Osteocyte (in vitro differentiated cells): ENCODE results near the gene SERPINA3. TPM values are rescaled to one million over a fixed set of nuclear protein-coding genes. Genes with fewer than 3 reads are reported as not detected.
"Not testable (repeated sequence)": the region's sequence is repeated elsewhere in the genome, so short reads cannot be mapped to it uniquely, and the experiment has no call there.

Experiments used
- DNase-seq: peaks from one replicate; pipeline ENCODE4 v3.0.0; 2021; ENCODE audit warnings: mixed read lengths; ENCODE audit not compliant: unreplicated experiment; ENCODE audit errors: extremely low spot score
- H3K27ac Mint-ChIP-seq: one replicate; pipeline ENCODE4 v1.8.0; 2021; ENCODE audit warnings: mild to moderate bottlenecking, mixed read lengths; ENCODE audit not compliant: unreplicated experiment
- H3K27me3 Mint-ChIP-seq: one replicate; pipeline ENCODE4 v1.8.0; 2021; ENCODE audit warnings: mixed read lengths; ENCODE audit not compliant: unreplicated experiment
- H3K36me3 Mint-ChIP-seq: one replicate; pipeline ENCODE4 v1.8.0; 2021; ENCODE audit warnings: mixed read lengths; ENCODE audit not compliant: unreplicated experiment
- H3K4me1 Mint-ChIP-seq: one replicate; pipeline ENCODE4 v1.8.0; 2021; ENCODE audit warnings: mixed read lengths; ENCODE audit not compliant: unreplicated experiment
- H3K4me3 Mint-ChIP-seq: one replicate; pipeline ENCODE4 v1.8.0; 2021; ENCODE audit warnings: mild to moderate bottlenecking, moderate library complexity, mixed read lengths; ENCODE audit not compliant: unreplicated experiment
- H3K9me3 Mint-ChIP-seq: one replicate; pipeline ENCODE4 v1.8.0; 2021; ENCODE audit warnings: mixed read lengths; ENCODE audit not compliant: unreplicated experiment
- CTCF ChIP-seq: fragments of 200-600 bp; sonication (generic); IDR thresholded peaks from 2 replicates; pipeline ENCODE4 v1.5.0; 2021; ENCODE audit warnings: antibody characterized with exemption, mild to moderate bottlenecking, moderate library complexity
- total RNA-seq: library from RNA; stranded (reverse); gene quantifications from 2 replicates; pipeline ENCODE4 v1.2.1, GENCODE V29; 2021

The SERPINA3 gene
- total RNA-seq, 1 donor from 2014 or later, result 1.2 TPM

- DNase-seq, result no peak
- Mint-ChIP-seq H3K4me3 (no peak overlapping the region), H3K27me3 (peaks cover under 1% of the 10 kb centered on the region), H3K27ac (no peak overlapping the region), H3K4me1 (peaks cover 9% of the 10 kb centered on the region), H3K36me3 (no peaks in the 10 kb centered on the region), H3K9me3 (no peaks in the 10 kb centered on the region)
- TF ChIP-seq CTCF, result no peak
These were observed 38.5 kb upstream of the SERPINA3 start for GRCh38 chr14:94573475-94574277.

- no peak for TF ChIP-seq CTCF
- H3K4me1 Mint-ChIP-seq, result peaks cover 9% of the 10 kb centered on the region
- H3K4me3 Mint-ChIP-seq, result no peak overlapping the region
- no peaks in the 10 kb centered on the region for H3K36me3 Mint-ChIP-seq
- H3K27me3 Mint-ChIP-seq, result peaks cover 3% of the 10 kb centered on the region
- H3K9me3 Mint-ChIP-seq, result no peaks in the 10 kb centered on the region
- H3K27ac Mint-ChIP-seq, result no peak overlapping the region
- no peak for DNase-seq
These were observed 37.9 kb upstream of the SERPINA3 start for GRCh38 chr14:94574336-94574735.

- no peak for TF ChIP-seq CTCF
- DNase-seq, result no peak
- Mint-ChIP-seq H3K27ac (no peak overlapping the region), H3K4me1 (peaks cover 12% of the 10 kb centered on the region), H3K9me3 (no peaks in the 10 kb centered on the region), H3K36me3 (no peaks in the 10 kb centered on the region), H3K27me3 (peaks cover 3% of the 10 kb centered on the region), H3K4me3 (no peak overlapping the region)
These were observed 36.2 kb upstream of the SERPINA3 start for GRCh38 chr14:94575730-94576585.

- not testable (repeated sequence) for H3K27ac Mint-ChIP-seq, H3K36me3 Mint-ChIP-seq, H3K9me3 Mint-ChIP-seq, H3K4me3 Mint-ChIP-seq, DNase-seq, H3K4me1 Mint-ChIP-seq, H3K27me3 Mint-ChIP-seq
These were observed 34.7 kb upstream of the SERPINA3 start for GRCh38 chr14:94577472-94577871.

- Mint-ChIP-seq H3K36me3 (no peaks in the 10 kb centered on the region), H3K9me3 (no peaks in the 10 kb centered on the region), H3K4me1 (peaks cover 5% of the 10 kb centered on the region), H3K27ac (no peak overlapping the region), H3K4me3 (no peak overlapping the region), H3K27me3 (peaks cover 3% of the 10 kb centered on the region)
- no peak for DNase-seq
- no peak for TF ChIP-seq CTCF
These were observed 33.5 kb upstream of the SERPINA3 start for GRCh38 chr14:94578712-94579111.
